Measurements from ENCODE around the gene FTSJ1. TPM values are rescaled to one million over a fixed set of nuclear protein-coding genes. Genes with fewer than 3 reads are reported as not detected.
"Not testable (repeated sequence)": the region's sequence is repeated elsewhere in the genome, so short reads cannot be mapped to it uniquely, and the experiment has no call there.

The FTSJ1 gene
- total RNA-seq, 2 donors from 2014 or later = 44.3 to 56.1 TPM

DNA sequence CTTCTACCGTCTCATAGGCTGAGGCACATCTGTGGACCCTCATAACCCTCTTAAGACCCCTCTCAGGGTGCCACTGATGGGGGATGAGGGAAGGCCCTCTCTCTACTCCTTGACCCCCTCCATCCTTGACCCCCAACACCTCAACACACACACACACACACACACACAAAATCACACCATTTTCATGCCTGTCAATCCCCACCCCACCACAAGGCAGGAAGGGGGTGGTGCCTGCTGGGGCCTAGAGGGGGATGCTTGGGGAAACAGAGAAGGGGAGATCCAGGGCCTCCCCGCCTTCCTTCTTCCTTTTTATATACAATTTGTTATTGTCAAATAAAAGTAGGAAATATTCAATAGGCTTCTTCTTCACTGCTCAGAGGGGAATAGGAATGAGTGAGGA, 44.5 kb downstream of the FTSJ1 start:
- H3K4me3 ChIP-seq = no peak overlapping the region
- H3K27me3 ChIP-seq (replicated peaks; ENCODE audit: insufficient read depth) = no peaks in the 10 kb centered on the region
- intact Hi-C loops (cut with DNase I) = no loop called here
- no peak overlapping the region for H3K27ac ChIP-seq
- TF ChIP-seq, protein P1, sequence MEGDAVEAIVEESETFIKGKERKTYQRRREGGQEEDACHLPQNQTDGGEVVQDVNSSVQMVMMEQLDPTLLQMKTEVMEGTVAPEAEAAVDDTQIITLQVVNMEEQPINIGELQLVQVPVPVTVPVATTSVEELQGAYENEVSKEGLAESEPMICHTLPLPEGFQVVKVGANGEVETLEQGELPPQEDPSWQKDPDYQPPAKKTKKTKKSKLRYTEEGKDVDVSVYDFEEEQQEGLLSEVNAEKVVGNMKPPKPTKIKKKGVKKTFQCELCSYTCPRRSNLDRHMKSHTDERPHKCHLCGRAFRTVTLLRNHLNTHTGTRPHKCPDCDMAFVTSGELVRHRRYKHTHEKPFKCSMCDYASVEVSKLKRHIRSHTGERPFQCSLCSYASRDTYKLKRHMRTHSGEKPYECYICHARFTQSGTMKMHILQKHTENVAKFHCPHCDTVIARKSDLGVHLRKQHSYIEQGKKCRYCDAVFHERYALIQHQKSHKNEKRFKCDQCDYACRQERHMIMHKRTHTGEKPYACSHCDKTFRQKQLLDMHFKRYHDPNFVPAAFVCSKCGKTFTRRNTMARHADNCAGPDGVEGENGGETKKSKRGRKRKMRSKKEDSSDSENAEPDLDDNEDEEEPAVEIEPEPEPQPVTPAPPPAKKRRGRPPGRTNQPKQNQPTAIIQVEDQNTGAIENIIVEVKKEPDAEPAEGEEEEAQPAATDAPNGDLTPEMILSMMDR (IDR thresholded peaks at IDR 0.05) = no peak
- TF ChIP-seq POLR2AphosphoS5 (IDR thresholded peaks at IDR 0.05) (no peak), POLR2A (IDR thresholded peaks at IDR 0.05) (no peak)
- no peaks in the 10 kb centered on the region for H3K9me3 ChIP-seq
- 89% methylated on average over 2 of the region's 2 CpGs for WGBS
- no peak for DNase-seq (ENCODE audit: low spot score)
- H3K4me1 ChIP-seq (replicated peaks) = no peaks in the 10 kb centered on the region
- H3K36me3 ChIP-seq = no peaks in the 10 kb centered on the region

DNA sequence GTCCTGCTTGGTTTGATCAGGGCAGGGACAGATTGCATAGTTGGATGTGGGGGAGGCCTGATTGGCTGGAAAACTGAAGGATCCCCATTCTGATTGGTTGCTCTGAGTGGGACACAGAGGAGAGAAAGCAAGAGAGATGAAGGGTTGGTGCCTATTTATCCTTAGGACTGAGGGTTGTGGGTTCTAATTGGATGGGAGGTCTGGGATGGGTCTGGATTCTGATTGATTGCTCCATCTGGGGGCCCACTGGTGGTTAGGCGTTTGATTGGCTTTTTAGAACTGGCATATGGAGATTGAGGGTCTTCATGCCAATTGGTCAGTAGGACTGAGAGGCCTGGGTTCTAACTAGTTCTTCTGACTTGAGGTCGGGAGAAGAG, 45.0 kb downstream of the FTSJ1 start:
- Histone ChIP-seq H3K9me3 (no peaks in the 10 kb centered on the region), H3K36me3 (no peaks in the 10 kb centered on the region), H3K27ac (peak overlapping the region; percentile 68), H3K4me3 (no peak overlapping the region), H3K27me3 (replicated peaks; ENCODE audit: insufficient read depth) (no peaks in the 10 kb centered on the region), H3K4me1 (replicated peaks) (no peaks in the 10 kb centered on the region)
- DNase-seq (ENCODE audit: low spot score) = no peak
- TF ChIP-seq, protein P1 (IDR thresholded peaks at IDR 0.05) = no peak
- TF ChIP-seq POLR2A (IDR thresholded peaks at IDR 0.05) (no peak), POLR2AphosphoS5 (IDR thresholded peaks at IDR 0.05) (no peak)
- WGBS = 17% methylated on average over 2 of the region's 2 CpGs
- intact Hi-C loops (cut with DNase I) = no loop called here

DNA sequence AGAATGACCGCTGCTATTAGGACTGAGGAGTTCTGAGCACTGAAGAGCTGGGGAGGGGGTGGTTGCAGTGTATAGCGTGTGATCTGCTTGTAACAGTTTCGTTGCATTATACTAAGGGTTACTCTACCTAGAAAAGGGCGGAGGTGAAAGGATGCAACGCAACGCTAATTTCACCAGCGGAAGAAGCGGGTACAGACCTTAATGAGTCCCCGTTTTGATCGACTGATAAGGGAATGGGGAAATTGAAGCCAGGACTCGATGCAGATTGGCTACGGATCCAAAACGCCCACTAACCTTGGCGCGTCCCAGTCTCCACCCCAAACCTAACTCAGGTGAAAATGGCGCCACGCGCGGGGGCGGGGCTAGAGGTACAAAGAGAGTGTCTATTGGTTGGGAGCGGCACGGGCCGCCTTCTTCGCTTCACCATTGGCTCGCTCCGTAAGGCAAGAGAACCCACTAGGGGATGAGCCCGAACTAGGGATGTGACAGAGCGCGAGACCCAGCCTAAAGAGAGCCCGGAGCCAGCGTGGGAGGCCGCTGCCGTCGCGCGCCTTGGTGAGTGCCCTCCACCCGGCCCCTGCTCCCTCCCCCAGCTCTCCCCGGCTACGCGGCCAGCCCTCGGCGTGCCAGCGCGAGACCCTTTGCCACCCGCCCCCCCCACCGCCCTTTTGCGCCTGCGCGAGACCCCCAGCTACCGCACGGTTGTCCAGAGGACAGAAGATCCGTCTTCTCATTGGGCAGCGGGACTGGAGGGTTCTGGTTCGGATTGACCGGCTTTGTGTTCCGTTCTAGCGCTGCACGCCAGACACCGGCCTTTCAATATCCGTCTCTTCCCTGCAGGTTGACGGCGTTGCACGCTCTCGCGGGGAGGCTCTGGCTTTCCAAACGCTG, 45.6 kb downstream of the FTSJ1 start, which contains the start of gene EBP:
Gene EBP, plus strand, starts transcription at position 456 of the 891 bp plus-strand sequence. CDS start 1,964 bp downstream, outside the sequence.
- Histone ChIP-seq H3K27me3 (replicated peaks; ENCODE audit: insufficient read depth) (no peaks in the 10 kb centered on the region), H3K36me3 (no peaks in the 10 kb centered on the region), H3K4me1 (replicated peaks) (no peaks in the 10 kb centered on the region), H3K27ac (peak within 1 kb of the TSS; percentile 68), H3K4me3 (peak within 1 kb of the TSS; percentile 46 to 48), H3K9me3 (no peaks in the 10 kb centered on the region)
- intact Hi-C loops (cut with DNase I) = no loop called here
- peak; percentile 86 for DNase-seq (ENCODE audit: low spot score)
- WGBS = 3% methylated on average over 8 of the region's 66 CpGs
- TF ChIP-seq, protein P1 (IDR thresholded peaks at IDR 0.05) = no peak
- TF ChIP-seq POLR2A (IDR thresholded peaks at IDR 0.05) = peak; percentile 63
- TF ChIP-seq POLR2AphosphoS5 (IDR thresholded peaks at IDR 0.05) = peak; percentile 85

DNA sequence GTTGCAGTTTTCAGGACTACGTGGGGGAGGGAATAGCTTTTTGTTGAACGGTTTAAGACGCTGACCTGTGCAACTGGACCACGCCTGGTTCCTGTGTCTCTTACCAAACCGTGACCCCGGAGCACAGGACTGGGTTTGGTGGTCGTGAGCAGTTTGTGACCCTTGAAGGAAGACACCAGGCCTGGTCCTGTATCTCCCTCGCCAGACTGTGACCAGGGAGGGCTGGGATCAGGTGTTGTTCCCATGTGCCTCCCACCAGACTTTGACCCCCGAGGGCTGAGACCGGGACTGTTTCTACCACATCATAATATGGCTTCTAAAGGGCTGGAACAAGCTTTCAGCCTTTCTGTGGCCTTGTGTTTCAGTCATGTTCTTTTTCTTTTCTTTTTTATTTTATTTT, 46.3 kb downstream of the FTSJ1 start:
- Histone ChIP-seq H3K4me1 (replicated peaks) (no peaks in the 10 kb centered on the region), H3K27ac (peak overlapping the region; percentile 68), H3K4me3 (peak overlapping the region; percentile 46 to 48), H3K27me3 (replicated peaks; ENCODE audit: insufficient read depth) (no peaks in the 10 kb centered on the region), H3K36me3 (no peaks in the 10 kb centered on the region), H3K9me3 (no peaks in the 10 kb centered on the region)
- TF ChIP-seq, protein P1 (IDR thresholded peaks at IDR 0.05) = no peak
- no peak for TF ChIP-seq POLR2AphosphoS5 (IDR thresholded peaks at IDR 0.05)
- TF ChIP-seq POLR2A (IDR thresholded peaks at IDR 0.05) = no peak
- no peak for DNase-seq (ENCODE audit: low spot score)
- WGBS = 10% methylated on average over 7 of the region's 10 CpGs
- intact Hi-C loops (cut with DNase I) = no loop called here

DNA sequence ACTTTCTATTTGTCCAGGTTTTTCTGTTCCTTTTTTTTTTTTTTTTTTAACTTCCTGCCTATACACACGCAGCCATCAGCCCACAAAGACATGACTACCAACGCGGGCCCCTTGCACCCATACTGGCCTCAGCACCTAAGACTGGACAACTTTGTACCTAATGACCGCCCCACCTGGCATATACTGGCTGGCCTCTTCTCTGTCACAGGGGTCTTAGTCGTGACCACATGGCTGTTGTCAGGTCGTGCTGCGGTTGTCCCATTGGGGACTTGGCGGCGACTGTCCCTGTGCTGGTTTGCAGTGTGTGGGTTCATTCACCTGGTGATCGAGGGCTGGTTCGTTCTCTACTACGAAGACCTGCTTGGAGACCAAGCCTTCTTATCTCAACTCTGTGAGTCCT, 47.7 kb downstream of the FTSJ1 start:
- 88% methylated on average over 4 of the region's 12 CpGs for WGBS
- H3K9me3 ChIP-seq = no peaks in the 10 kb centered on the region
- TF ChIP-seq, protein P1 (IDR thresholded peaks at IDR 0.05) = no peak
- TF ChIP-seq POLR2AphosphoS5 (IDR thresholded peaks at IDR 0.05) (no peak), POLR2A (IDR thresholded peaks at IDR 0.05) (no peak)
- no peaks in the 10 kb centered on the region for H3K36me3 ChIP-seq
- H3K4me1 ChIP-seq (replicated peaks) = no peaks in the 10 kb centered on the region
- H3K27me3 ChIP-seq (replicated peaks; ENCODE audit: insufficient read depth) = no peaks in the 10 kb centered on the region
- intact Hi-C loops (cut with DNase I) = no loop called here
- no peak overlapping the region for H3K27ac ChIP-seq
- DNase-seq (ENCODE audit: low spot score) = no peak
- no peak overlapping the region for H3K4me3 ChIP-seq

DNA sequence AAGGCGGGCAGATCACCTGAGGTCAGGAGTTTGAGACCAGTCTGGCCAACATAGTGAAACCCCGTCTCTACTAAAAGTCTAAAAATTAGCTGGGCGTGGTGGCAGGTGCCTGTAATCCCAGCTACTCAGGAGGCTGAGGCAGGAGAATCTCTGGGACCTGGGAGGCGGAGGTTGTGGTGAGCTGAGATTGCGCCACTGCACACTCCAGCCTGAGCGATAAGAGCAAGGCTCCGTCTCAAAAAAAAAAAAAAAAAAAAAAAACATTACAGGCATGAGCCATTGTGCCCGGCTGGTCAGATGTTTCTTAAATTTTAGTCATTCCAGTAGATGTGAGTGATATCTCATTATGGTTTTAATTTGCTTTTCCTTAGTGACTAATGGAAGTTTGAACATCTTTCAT, 49.9 kb downstream of the FTSJ1 start:
- intact Hi-C loops (cut with DNase I); H3K9me3 ChIP-seq; H3K36me3 ChIP-seq; H3K4me3 ChIP-seq; H3K27ac ChIP-seq; H3K4me1 ChIP-seq (replicated peaks); DNase-seq (ENCODE audit: low spot score); H3K27me3 ChIP-seq (replicated peaks; ENCODE audit: insufficient read depth): not testable (repeated sequence)
- 85% methylated on average over 4 of the region's 8 CpGs for WGBS
